Glutamatergic neuron (in vitro differentiated cells): Measurements from ENCODE around the gene BBX. TPM values are rescaled to one million over a fixed set of nuclear protein-coding genes. Genes with fewer than 3 reads are reported as not detected.

ENCODE experiments used
- DNase-seq: peaks from one replicate; pipeline ENCODE4 v3.0.0; 2022
- H3K27ac Mint-ChIP-seq: one replicate; pipeline ENCODE4 v1.8.0; 2020; ENCODE audit warnings: mild to moderate bottlenecking, mixed read lengths, inconsistent platforms; ENCODE audit not compliant: unreplicated experiment
- H3K27me3 Mint-ChIP-seq: one replicate; pipeline ENCODE4 v1.8.0; 2020; ENCODE audit warnings: mild to moderate bottlenecking, moderate library complexity, mixed read lengths, inconsistent platforms; ENCODE audit not compliant: unreplicated experiment
- H3K36me3 Mint-ChIP-seq: one replicate; pipeline ENCODE4 v1.8.0; 2020; ENCODE audit warnings: mild to moderate bottlenecking, mixed read lengths, inconsistent platforms; ENCODE audit not compliant: unreplicated experiment
- H3K4me1 Mint-ChIP-seq: one replicate; pipeline ENCODE4 v1.8.0; 2020; ENCODE audit warnings: mild to moderate bottlenecking, low read depth, mixed read lengths, inconsistent platforms; ENCODE audit not compliant: unreplicated experiment
- H3K4me3 Mint-ChIP-seq: one replicate; pipeline ENCODE4 v1.8.0; 2020; ENCODE audit warnings: mild to moderate bottlenecking, mixed read lengths, inconsistent platforms; ENCODE audit not compliant: unreplicated experiment
- H3K9me3 Mint-ChIP-seq: one replicate; pipeline ENCODE4 v1.8.0; 2020; ENCODE audit warnings: mild to moderate bottlenecking, moderate library complexity, mixed read lengths, inconsistent platforms; ENCODE audit not compliant: unreplicated experiment
- CTCF ChIP-seq: fragments of 200-600 bp; sonication (generic); IDR thresholded peaks from one replicate; pipeline ENCODE4 v1.5.0; 2021; ENCODE audit not compliant: partially characterized antibody, unreplicated experiment
- total RNA-seq: library from RNA; stranded (reverse); fragmentation: NEBNext Ultra II Directional; extraction: Animal tissue kit (Norgen Biotek cat#: 25700); gene quantifications from one replicate; pipeline ENCODE4 v1.2.1, GENCODE V29; 2021; ENCODE audit not compliant: unreplicated experiment

BBX gene
- total RNA-seq, 1 donor from 2014 or later, result 71.0 TPM

- TF ChIP-seq CTCF, result no peak
- no peaks in the 10 kb centered on the region for H3K9me3 Mint-ChIP-seq
- H3K36me3 Mint-ChIP-seq, result no peaks in the 10 kb centered on the region
- H3K4me1 Mint-ChIP-seq, result peaks cover 16% of the 10 kb centered on the region
- H3K27ac Mint-ChIP-seq, result no peak overlapping the region
- H3K4me3 Mint-ChIP-seq, result no peak overlapping the region
- DNase-seq, result no peak
- H3K27me3 Mint-ChIP-seq, result no peaks in the 10 kb centered on the region
Measured at GRCh38 chr3:107662586-107662985, 139.8 kb downstream of the BBX start.

- Mint-ChIP-seq H3K36me3 (no peaks in the 10 kb centered on the region), H3K4me1 (peaks cover 18% of the 10 kb centered on the region), H3K4me3 (no peak overlapping the region), H3K27me3 (no peaks in the 10 kb centered on the region), H3K27ac (no peak overlapping the region), H3K9me3 (no peaks in the 10 kb centered on the region)
- no peak for DNase-seq
- no peak for TF ChIP-seq CTCF
Measured at GRCh38 chr3:107663266-107663665, 140.5 kb downstream of the BBX start.

GRCh38 chr3:107664614-107665013 lies 141.9 kb downstream of the BBX start:
- no peaks in the 10 kb centered on the region for H3K36me3 Mint-ChIP-seq
- peaks cover 20% of the 10 kb centered on the region for H3K4me1 Mint-ChIP-seq
- no peaks in the 10 kb centered on the region for H3K9me3 Mint-ChIP-seq
- no peaks in the 10 kb centered on the region for H3K27me3 Mint-ChIP-seq
- TF ChIP-seq CTCF, result no peak
- no peak overlapping the region for H3K27ac Mint-ChIP-seq
- no peak overlapping the region for H3K4me3 Mint-ChIP-seq
- DNase-seq, result no peak

GRCh38 chr3:107665351-107665750 lies 142.6 kb downstream of the BBX start:
- H3K9me3 Mint-ChIP-seq, result no peaks in the 10 kb centered on the region
- no peak for TF ChIP-seq CTCF
- no peaks in the 10 kb centered on the region for H3K27me3 Mint-ChIP-seq
- peaks cover 20% of the 10 kb centered on the region for H3K4me1 Mint-ChIP-seq
- H3K4me3 Mint-ChIP-seq, result no peak overlapping the region
- no peak overlapping the region for H3K27ac Mint-ChIP-seq
- no peak for DNase-seq
- no peaks in the 10 kb centered on the region for H3K36me3 Mint-ChIP-seq

GRCh38 chr3:107666853-107667252 lies 144.1 kb downstream of the BBX start:
- Mint-ChIP-seq H3K36me3 (no peaks in the 10 kb centered on the region), H3K27me3 (no peaks in the 10 kb centered on the region), H3K9me3 (no peaks in the 10 kb centered on the region), H3K4me3 (no peak overlapping the region), H3K4me1 (peaks cover 11% of the 10 kb centered on the region), H3K27ac (no peak overlapping the region)
- DNase-seq, result no peak
- no peak for TF ChIP-seq CTCF
